Colonic mucosa (tissue), 4 donors: Measurements from ENCODE around the gene HRH3. TPM values are rescaled to one million over a fixed set of nuclear protein-coding genes. Genes with fewer than 3 reads are reported as not detected.

Source experiments
- DNase-seq: peaks from one replicate; pipeline ENCODE4 v3.0.0-alpha.2; 2020
- H3K27ac ChIP-seq: fragments of 200-600 bp; one replicate; pipeline ENCODE4 v1.8.0; 2021
- H3K27me3 ChIP-seq: fragments of 200-600 bp; one replicate; pipeline ENCODE4 v1.8.0; 2021
- H3K36me3 ChIP-seq: fragments of 200-600 bp; one replicate; pipeline ENCODE4 v1.8.0; 2021
- H3K4me1 ChIP-seq: fragments of 200-600 bp; one replicate; pipeline ENCODE4 v1.8.0; 2021; ENCODE audit warnings: mild to moderate bottlenecking
- H3K4me3 ChIP-seq: fragments of 200-600 bp; one replicate; pipeline ENCODE4 v1.8.0; 2021
- H3K9ac ChIP-seq, 2 donors: one replicate each; pipeline ENCODE4 v1.7.0; 2013; ENCODE audit warnings: control low read depth in 2 of 2, low read depth in 2 of 2, low read length in 2 of 2
- H3K9me3 ChIP-seq: fragments of 200-600 bp; one replicate; pipeline ENCODE4 v1.8.0; 2021
- CTCF ChIP-seq: fragments of 200-600 bp; IDR thresholded peaks from one replicate; pipeline ENCODE4 v1.8.0; 2022; ENCODE audit warnings: antibody characterized with exemption, mild to moderate bottlenecking
- intact Hi-C: fragments of 100-400 bp; cut with DNase I; formaldehyde crosslinking; loops from one replicate; pipeline ENCODE4 v1.14.1; 2022
- total RNA-seq, 2 donors: library from RNA; stranded (reverse); fragmentation: NEBNext Ultra II Directional in 1 of 2; extraction: Animal tissue kit (Norgen Biotek cat#: 25700) in 1 of 2; gene quantifications; one replicate each; pipeline ENCODE4 v1.2.1, GENCODE V29; 2021
- donor health status: healthy.
- donor health status: DM: no; HTN: no; CAD: no.
- donor health status: DM: no; HTN: no; CAD: no.

HRH3 gene
- total RNA-seq, 2 donors from 2014 or later = not detected

GRCh38 chr20:62236200-62236599 lies 16.1 kb upstream of the HRH3 start:
- no peak for DNase-seq
- Histone ChIP-seq H3K9me3 (no peaks in the 10 kb centered on the region), H3K4me3 (no peak overlapping the region), H3K9ac (no peak overlapping the region), H3K4me1 (peaks cover 13% of the 10 kb centered on the region), H3K27me3 (no peaks in the 10 kb centered on the region), H3K36me3 (no peaks in the 10 kb centered on the region), H3K27ac (no peak overlapping the region)
- intact Hi-C loops = no loop called here
- TF ChIP-seq CTCF = no peak

GRCh38 chr20:62235777-62236157 lies 15.7 kb upstream of the HRH3 start:
- TF ChIP-seq CTCF = no peak
- DNase-seq = no peak
- intact Hi-C loops = no loop called here
- no peaks in the 10 kb centered on the region for H3K27me3 ChIP-seq
- no peaks in the 10 kb centered on the region for H3K36me3 ChIP-seq
- no peak overlapping the region for H3K27ac ChIP-seq
- H3K9ac ChIP-seq = no peak overlapping the region
- H3K4me1 ChIP-seq = peaks cover 9% of the 10 kb centered on the region
- H3K9me3 ChIP-seq = no peaks in the 10 kb centered on the region
- H3K4me3 ChIP-seq = no peak overlapping the region

GRCh38 chr20:62235001-62235776 lies 15.1 kb upstream of the HRH3 start:
- intact Hi-C loops = no loop called here
- H3K4me1 ChIP-seq = peaks cover 7% of the 10 kb centered on the region
- no peaks in the 10 kb centered on the region for H3K9me3 ChIP-seq
- no peak overlapping the region for H3K4me3 ChIP-seq
- no peak for TF ChIP-seq CTCF
- no peak overlapping the region for H3K9ac ChIP-seq
- no peak for DNase-seq
- no peaks in the 10 kb centered on the region for H3K36me3 ChIP-seq
- no peak overlapping the region for H3K27ac ChIP-seq
- H3K27me3 ChIP-seq = no peaks in the 10 kb centered on the region

- no peak overlapping the region for H3K4me3 ChIP-seq
- DNase-seq = no peak
- peaks cover 1% of the 10 kb centered on the region for H3K4me1 ChIP-seq
- TF ChIP-seq CTCF = no peak
- no peak overlapping the region for H3K9ac ChIP-seq
- H3K27me3 ChIP-seq = no peaks in the 10 kb centered on the region
- intact Hi-C loops = no loop called here
- H3K36me3 ChIP-seq = no peaks in the 10 kb centered on the region
- no peak overlapping the region for H3K27ac ChIP-seq
- no peaks in the 10 kb centered on the region for H3K9me3 ChIP-seq
Measured at GRCh38 chr20:62234339-62234738, 14.3 kb upstream of the HRH3 start.

GRCh38 chr20:62233684-62234083 lies 13.6 kb upstream of the HRH3 start:
- Histone ChIP-seq H3K27me3 (no peaks in the 10 kb centered on the region), H3K36me3 (no peaks in the 10 kb centered on the region), H3K4me3 (no peak overlapping the region), H3K9ac (no peak overlapping the region), H3K4me1 (no peaks in the 10 kb centered on the region), H3K9me3 (no peaks in the 10 kb centered on the region), H3K27ac (no peak overlapping the region)
- DNase-seq = no peak
- intact Hi-C loops = no loop called here
- TF ChIP-seq CTCF = no peak
